Brain microvascular endothelial cell (primary cell): ENCODE measurements around the gene ANKRD53.

ENCODE experiments used
- DNase-seq: peaks from one replicate; pipeline ENCODE4 v3.0.0-alpha.2; 2020
- H3K27ac ChIP-seq: fragments of 250-450 bp; sonication (Bioruptor Pico); 2 replicates; pipeline ENCODE4 v1.5.1; 2020; ENCODE audit warnings: mild to moderate bottlenecking, moderate library complexity
- H3K27me3 ChIP-seq: fragments of 250-450 bp; sonication (Bioruptor Pico); replicated peaks from 2 replicates; pipeline ENCODE4 v1.5.1; 2020; ENCODE audit warnings: mild to moderate bottlenecking
- H3K36me3 ChIP-seq: fragments of 250-450 bp; sonication (Bioruptor Pico); replicated peaks from 2 replicates; pipeline ENCODE4 v1.5.1; 2020; ENCODE audit warnings: mild to moderate bottlenecking
- H3K4me3 ChIP-seq: 2 replicates; pipeline ENCODE4 v1.5.1; 2011; ENCODE audit warnings: low read depth, mild to moderate bottlenecking, control low read depth, low read length, moderate library complexity
- in situ Hi-C: cut with HindIII; loops from 2 replicates; pipeline ENCODE4 v1.10.0; 2017; ENCODE audit warnings: low sequenced_read_pairs, low pct_ligation_motif_present
- TF ChIP-seq, protein P1 (sequence below): IDR thresholded peaks from 2 replicates; pipeline ENCODE4 v1.5.1; 2011; ENCODE audit warnings: low read depth, mild to moderate bottlenecking, moderate library complexity, low read length, control low read depth, inconsistent platforms; ENCODE audit errors: missing control alignments

The ANKRD53 gene

DNA sequence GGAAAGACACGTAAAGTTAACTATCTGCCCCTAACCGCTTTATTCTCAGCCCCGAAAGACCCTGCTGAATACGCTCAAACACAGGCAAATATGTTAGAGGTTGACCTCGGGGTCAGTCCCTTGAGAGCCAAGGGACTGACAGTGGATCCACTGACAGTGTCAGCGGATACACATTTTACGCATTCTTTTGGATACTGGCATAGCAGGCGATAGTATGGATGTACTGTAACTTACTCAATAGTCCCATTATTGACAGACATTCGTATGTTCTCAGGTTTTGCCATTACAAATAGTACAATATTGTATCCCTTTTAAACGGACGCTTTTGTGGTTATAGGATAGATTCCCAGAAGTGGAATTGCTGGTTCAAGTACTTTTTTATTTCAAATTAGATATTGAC, 29.3 kb upstream of the ANKRD53 start:
- no peak for DNase-seq
- Histone ChIP-seq H3K27me3 (peaks cover 7% of the 10 kb centered on the region), H3K36me3 (no peaks in the 10 kb centered on the region), H3K27ac (no peak overlapping the region), H3K4me3 (no peak overlapping the region)
- in situ Hi-C loops: no loop called here
- TF ChIP-seq, protein P1, sequence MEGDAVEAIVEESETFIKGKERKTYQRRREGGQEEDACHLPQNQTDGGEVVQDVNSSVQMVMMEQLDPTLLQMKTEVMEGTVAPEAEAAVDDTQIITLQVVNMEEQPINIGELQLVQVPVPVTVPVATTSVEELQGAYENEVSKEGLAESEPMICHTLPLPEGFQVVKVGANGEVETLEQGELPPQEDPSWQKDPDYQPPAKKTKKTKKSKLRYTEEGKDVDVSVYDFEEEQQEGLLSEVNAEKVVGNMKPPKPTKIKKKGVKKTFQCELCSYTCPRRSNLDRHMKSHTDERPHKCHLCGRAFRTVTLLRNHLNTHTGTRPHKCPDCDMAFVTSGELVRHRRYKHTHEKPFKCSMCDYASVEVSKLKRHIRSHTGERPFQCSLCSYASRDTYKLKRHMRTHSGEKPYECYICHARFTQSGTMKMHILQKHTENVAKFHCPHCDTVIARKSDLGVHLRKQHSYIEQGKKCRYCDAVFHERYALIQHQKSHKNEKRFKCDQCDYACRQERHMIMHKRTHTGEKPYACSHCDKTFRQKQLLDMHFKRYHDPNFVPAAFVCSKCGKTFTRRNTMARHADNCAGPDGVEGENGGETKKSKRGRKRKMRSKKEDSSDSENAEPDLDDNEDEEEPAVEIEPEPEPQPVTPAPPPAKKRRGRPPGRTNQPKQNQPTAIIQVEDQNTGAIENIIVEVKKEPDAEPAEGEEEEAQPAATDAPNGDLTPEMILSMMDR: no peak

DNA sequence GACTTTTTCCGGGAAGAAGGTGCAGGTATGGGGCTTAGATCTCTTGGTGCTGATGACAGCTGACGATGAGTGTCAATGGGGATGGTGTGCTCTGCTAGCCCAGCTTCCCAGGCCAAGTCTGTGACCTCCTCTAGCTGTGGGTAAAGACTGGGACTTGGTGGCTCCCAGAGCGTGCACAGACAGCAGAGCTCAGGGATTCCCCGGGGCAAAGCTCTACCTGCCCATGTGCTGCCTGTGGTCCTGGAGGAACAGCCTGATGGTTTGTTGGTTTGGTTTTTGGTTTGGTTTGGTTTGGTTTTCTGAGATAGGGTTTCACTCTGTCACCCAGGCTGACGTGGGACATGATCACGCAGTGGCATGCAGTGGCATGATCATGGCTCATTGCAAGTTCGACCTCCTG, 23.5 kb upstream of the ANKRD53 start:
- Histone ChIP-seq H3K4me3 (no peak overlapping the region), H3K27me3 (peaks cover 11% of the 10 kb centered on the region), H3K27ac (no peak overlapping the region), H3K36me3 (no peaks in the 10 kb centered on the region)
- TF ChIP-seq, protein P1: no peak
- no peak for DNase-seq
- in situ Hi-C loops: no loop called here

- H3K4me3 ChIP-seq: no peak overlapping the region
- H3K36me3 ChIP-seq: no peaks in the 10 kb centered on the region
- in situ Hi-C loops: no loop called here
- H3K27ac ChIP-seq: no peak overlapping the region
- TF ChIP-seq, protein P1: no peak
- DNase-seq: no peak
- H3K27me3 ChIP-seq: peaks cover 11% of the 10 kb centered on the region
These were observed 22.3 kb upstream of the ANKRD53 start for GRCh38 chr2:70956141-70956540.

DNA sequence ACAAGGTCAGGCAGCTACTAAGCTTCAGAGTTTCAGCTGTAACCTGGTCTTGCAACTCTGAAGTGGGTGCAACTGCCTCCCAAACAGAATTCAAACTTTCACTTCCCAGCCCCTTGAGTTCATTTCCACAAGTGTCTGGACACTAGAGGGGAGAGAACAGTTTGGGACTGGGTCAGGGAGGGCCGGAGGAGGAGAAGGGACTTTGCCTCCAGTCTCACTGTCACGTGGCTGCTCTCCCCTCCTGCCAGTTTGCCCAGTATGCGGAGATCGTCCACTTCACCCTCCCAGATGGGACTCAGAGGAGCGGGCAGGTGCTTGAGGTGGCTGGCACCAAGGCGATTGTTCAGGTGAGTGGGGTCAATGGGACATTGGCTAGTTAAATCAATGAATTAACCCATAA, 20.6 kb upstream of the ANKRD53 start:
- no peak overlapping the region for H3K4me3 ChIP-seq
- no peak overlapping the region for H3K27ac ChIP-seq
- TF ChIP-seq, protein P1: no peak
- H3K36me3 ChIP-seq: no peaks in the 10 kb centered on the region
- DNase-seq: no peak
- H3K27me3 ChIP-seq: peaks cover 9% of the 10 kb centered on the region
- in situ Hi-C loops: no loop called here

DNA sequence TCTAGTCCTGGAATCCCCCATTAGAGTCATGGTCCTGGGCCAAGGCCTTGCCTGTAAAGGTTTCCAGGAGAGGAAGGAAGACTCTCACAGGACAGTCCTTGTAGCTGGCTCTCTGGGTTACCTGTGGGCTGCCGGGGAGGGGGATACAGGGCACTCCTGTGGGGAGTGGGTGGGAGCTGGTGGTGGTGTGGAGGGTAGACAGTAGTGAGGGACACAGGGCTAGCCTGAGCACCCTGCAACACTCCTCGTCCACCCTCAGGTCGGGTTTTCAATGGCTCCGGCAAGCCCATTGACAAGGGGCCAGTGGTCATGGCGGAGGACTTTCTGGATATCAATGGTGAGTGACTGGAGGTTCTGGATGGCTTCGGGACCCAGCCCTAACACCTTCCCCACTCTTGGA, 19.7 kb upstream of the ANKRD53 start:
- in situ Hi-C loops: no loop called here
- DNase-seq: no peak
- no peak overlapping the region for H3K4me3 ChIP-seq
- H3K36me3 ChIP-seq: no peaks in the 10 kb centered on the region
- H3K27me3 ChIP-seq: peaks cover 4% of the 10 kb centered on the region
- no peak overlapping the region for H3K27ac ChIP-seq
- TF ChIP-seq, protein P1: no peak

GRCh38 chr2:70959271-70959761, 19.1 kb upstream of the ANKRD53 start:
- Histone ChIP-seq H3K27ac (no peak overlapping the region), H3K36me3 (no peaks in the 10 kb centered on the region), H3K27me3 (peaks cover 7% of the 10 kb centered on the region), H3K4me3 (no peak overlapping the region)
- in situ Hi-C loops: no loop called here
- TF ChIP-seq, protein P1: no peak
- DNase-seq: no peak
